H9 (cell line): ENCODE data around the gene ZFP64. TPM values are rescaled to one million over a fixed set of nuclear protein-coding genes. Genes with fewer than 3 reads are reported as not detected.

Experiments
- DNase-seq: peaks from one replicate; pipeline ENCODE4 v3.0.0-alpha.2; 2017
- H2AFZ ChIP-seq: one replicate; pipeline ENCODE4 v1.6.1; 2013; ENCODE audit warnings: mild to moderate bottlenecking, low read length, control low read depth, moderate library complexity
- H2AK5ac ChIP-seq: 2 replicates; pipeline ENCODE4 v1.6.1; 2013; ENCODE audit warnings: low read length, control low read depth, mixed read lengths; ENCODE audit not compliant: insufficient read length
- H2BK120ac ChIP-seq: one replicate; pipeline ENCODE4 v1.6.1; 2013; ENCODE audit warnings: low read depth, mild to moderate bottlenecking, low read length, control low read depth, inconsistent platforms; ENCODE audit not compliant: poor library complexity, severe bottlenecking
- H2BK12ac ChIP-seq: 2 replicates; pipeline ENCODE4 v1.6.1; 2013; ENCODE audit warnings: low read length, control low read depth, mixed read lengths, low read depth; ENCODE audit not compliant: insufficient read length
- H2BK15ac ChIP-seq: 2 replicates; pipeline ENCODE4 v1.6.1; 2013; ENCODE audit warnings: low read depth, low read length, control low read depth
- H2BK20ac ChIP-seq: one replicate; pipeline ENCODE4 v1.6.1; 2013; ENCODE audit warnings: low read depth, mild to moderate bottlenecking, low read length, control low read depth, inconsistent platforms; ENCODE audit not compliant: poor library complexity, severe bottlenecking
- H2BK5ac ChIP-seq: 2 replicates; pipeline ENCODE4 v1.6.1; 2013; ENCODE audit warnings: low read length, control low read depth, mixed read lengths; ENCODE audit not compliant: insufficient read length
- H3K14ac ChIP-seq: 2 replicates; pipeline ENCODE4 v1.6.1; 2013; ENCODE audit warnings: low read length, control low read depth; ENCODE audit not compliant: insufficient read depth
- H3K18ac ChIP-seq: 2 replicates; pipeline ENCODE4 v1.6.1; 2013; ENCODE audit warnings: low read depth, mild to moderate bottlenecking, mixed read lengths, low read length, control low read depth; ENCODE audit not compliant: insufficient read length
- H3K23ac ChIP-seq: 2 replicates; pipeline ENCODE4 v1.6.1; 2013; ENCODE audit warnings: low read length, control low read depth, mixed read lengths, low read depth; ENCODE audit not compliant: insufficient read length
- H3K23me2 ChIP-seq: 2 replicates; pipeline ENCODE4 v1.6.1; 2013; ENCODE audit warnings: low read depth, mild to moderate bottlenecking, mixed read lengths, low read length, control low read depth; ENCODE audit not compliant: insufficient read length, poor library complexity, severe bottlenecking
- H3K27ac ChIP-seq: 2 replicates; pipeline ENCODE4 v1.5.1; 2013; ENCODE audit warnings: low read length, control low read depth, mixed read lengths, low read depth; ENCODE audit not compliant: insufficient read length
- H3K27me3 ChIP-seq: 2 replicates; pipeline ENCODE4 v1.6.1; 2013; ENCODE audit warnings: low read length, control low read depth, inconsistent platforms; ENCODE audit not compliant: insufficient read depth
- H3K4ac ChIP-seq: 2 replicates; pipeline ENCODE4 v1.6.1; 2013; ENCODE audit warnings: low read depth, mild to moderate bottlenecking, control low read depth, inconsistent platforms, low read length, moderate library complexity
- H3K4me1 ChIP-seq: 2 replicates; pipeline ENCODE4 v1.6.1; 2013; ENCODE audit warnings: low read length, control low read depth, inconsistent platforms; ENCODE audit not compliant: insufficient read depth
- H3K4me2 ChIP-seq: 2 replicates; pipeline ENCODE4 v1.6.1; 2013; ENCODE audit warnings: low read length, control low read depth, mixed read lengths; ENCODE audit not compliant: insufficient read length, insufficient read depth
- H3K56ac ChIP-seq: 2 replicates; pipeline ENCODE4 v1.6.1; 2013; ENCODE audit warnings: low read depth, mild to moderate bottlenecking, mixed read lengths, low read length, control low read depth; ENCODE audit not compliant: insufficient read length
- H3K79me1 ChIP-seq: 2 replicates; pipeline ENCODE4 v1.6.1; 2013; ENCODE audit warnings: low read depth, mild to moderate bottlenecking, moderate library complexity, low read length, control low read depth, inconsistent platforms; ENCODE audit not compliant: insufficient read depth, poor library complexity, severe bottlenecking
- H3K79me2 ChIP-seq: 2 replicates; pipeline ENCODE4 v1.6.1; 2013; ENCODE audit warnings: low read length, control low read depth, inconsistent platforms; ENCODE audit not compliant: insufficient read depth
- H3K9ac ChIP-seq: 2 replicates; pipeline ENCODE4 v1.6.1; 2013; ENCODE audit warnings: low read length, control low read depth, mixed read lengths; ENCODE audit not compliant: insufficient read length; ENCODE audit errors: extremely low read depth
- H3K9me3 ChIP-seq: one replicate; pipeline ENCODE4 v1.6.1; 2013; ENCODE audit warnings: low read depth, low read length, inconsistent platforms; ENCODE audit not compliant: control insufficient read depth
- H3T11ph ChIP-seq: one replicate; pipeline ENCODE4 v1.6.1; 2013; ENCODE audit warnings: mild to moderate bottlenecking, low read length, control low read depth, inconsistent platforms
- H4K20me1 ChIP-seq: one replicate; pipeline ENCODE4 v1.6.1; 2013; ENCODE audit not compliant: control insufficient read depth, insufficient read length, insufficient read depth
- H4K5ac ChIP-seq: 2 replicates; pipeline ENCODE4 v1.6.1; 2013; ENCODE audit warnings: low read depth, mild to moderate bottlenecking, mixed read lengths, low read length, control low read depth; ENCODE audit not compliant: insufficient read length
- H4K8ac ChIP-seq: replicated peaks from 2 replicates; pipeline ENCODE4 v1.6.1; 2013; ENCODE audit warnings: low read length, control low read depth, mixed read lengths, low read depth; ENCODE audit not compliant: insufficient read length
- H4K91ac ChIP-seq: 2 replicates; pipeline ENCODE4 v1.6.1; 2013; ENCODE audit warnings: low read depth, mild to moderate bottlenecking, moderate library complexity, mixed read lengths, low read length, control low read depth; ENCODE audit not compliant: insufficient read length
- H3K27ac Mint-ChIP-seq, 3 experiments: 2 replicates in 2 of 3; 3 replicates in 1 of 3; pipeline ENCODE4 v1.8.0; 2020 to 2021; ENCODE audit warnings: mixed read lengths in 3 of 3, mild to moderate bottlenecking in 1 of 3, moderate library complexity in 1 of 3
- H3K27me3 Mint-ChIP-seq: 2 replicates; pipeline ENCODE4 v1.8.0; 2021; ENCODE audit warnings: low read depth, mild to moderate bottlenecking, moderate library complexity, mixed read lengths
- H3K36me3 Mint-ChIP-seq, 3 experiments: 2 replicates in 2 of 3; 3 replicates in 1 of 3; pipeline ENCODE4 v1.8.0; 2020 to 2021; ENCODE audit warnings: low read depth in 3 of 3, mixed read lengths in 3 of 3; ENCODE audit not compliant: insufficient read depth in 1 of 3
- H3K4me1 Mint-ChIP-seq, 2 experiments: 2 replicates each; pipeline ENCODE4 v1.8.0; 2020; ENCODE audit warnings: mixed read lengths in 2 of 2
- H3K4me3 Mint-ChIP-seq, 2 experiments: 2 replicates in 1 of 2; 3 replicates in 1 of 2; pipeline ENCODE4 v1.8.0; 2020 to 2021; ENCODE audit warnings: mild to moderate bottlenecking in 2 of 2, mixed read lengths in 2 of 2, moderate library complexity in 1 of 2
- H3K9me3 Mint-ChIP-seq, 2 experiments: 2 replicates in 1 of 2; 3 replicates in 1 of 2; pipeline ENCODE4 v1.8.0; 2020; ENCODE audit warnings: mild to moderate bottlenecking in 2 of 2, mixed read lengths in 2 of 2, moderate library complexity in 1 of 2
- CTCF ChIP-seq: fragments of 200-600 bp; sonication (generic); conservative IDR thresholded peaks from 3 replicates; pipeline ENCODE4 v1.8.0; 2021; ENCODE audit warnings: antibody characterized with exemption, mild to moderate bottlenecking
- WGBS: extraction: QIAGEN DNeasy Blood & Tissue Kit; methylation state at CpG from one replicate; pipeline ENCODE4 v1.1.7; 2013; ENCODE audit warnings: missing lambda C conversion rate, low lambda C conversion rate, mixed read lengths; ENCODE audit not compliant: insufficient read length; ENCODE audit errors: extremely low coverage; 5-methylcytosine and 5-hydroxymethylcytosine counted together
- total RNA-seq: library from RNA; stranded (reverse); gene quantifications from 2 replicates; pipeline ENCODE4 v1.2.1, GENCODE V29; 2021

The ZFP64 gene
- total RNA-seq, 1 experiment from 2014 or later: 29.2 TPM

DNA sequence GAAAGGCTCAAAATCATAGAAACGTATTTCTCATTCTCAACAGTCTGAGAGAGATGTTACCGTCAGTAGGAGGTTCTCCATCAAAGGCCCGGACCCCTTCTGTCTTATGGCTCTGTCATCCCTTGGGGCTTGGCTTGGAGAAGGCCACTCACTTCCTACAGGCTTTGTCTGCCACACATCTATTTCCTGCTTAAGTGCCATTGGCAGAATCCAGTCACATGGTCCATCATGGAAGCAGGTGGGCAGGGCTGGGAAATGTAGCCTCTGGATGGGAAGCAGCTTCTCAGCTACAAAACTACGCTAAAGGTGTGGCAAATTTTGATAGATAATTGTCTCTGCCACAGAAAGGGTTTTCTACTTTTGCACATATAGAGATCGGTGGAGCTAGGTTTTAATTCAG, 12.6 kb upstream of the ZFP64 start:
- Histone ChIP-seq H3K27ac (no peak overlapping the region), H4K8ac (no peak overlapping the region), H2BK15ac (no peak overlapping the region), H3T11ph (no peak overlapping the region), H3K27me3 (no peaks in the 10 kb centered on the region), H2BK5ac (no peak overlapping the region), H2AFZ (no peak overlapping the region), H2BK12ac (no peak overlapping the region), H4K20me1 (no peaks in the 10 kb centered on the region), H3K4ac (no peak overlapping the region), H3K79me2 (no peaks in the 10 kb centered on the region), H3K14ac (no peak overlapping the region), H4K91ac (no peak overlapping the region), H3K23ac (no peak overlapping the region), H3K56ac (no peak overlapping the region), H3K23me2 (no peaks in the 10 kb centered on the region), H2BK20ac (no peak overlapping the region), H3K9ac (no peak overlapping the region), H3K9me3 (no peaks in the 10 kb centered on the region), H4K5ac (no peak overlapping the region), H3K4me1 (peaks cover 3% of the 10 kb centered on the region; the same call in 1 of the 2 replicates), H3K18ac (no peak overlapping the region), H3K79me1 (no peaks in the 10 kb centered on the region), H2BK120ac (no peak overlapping the region), H3K4me2 (no peak overlapping the region), H2AK5ac (no peak overlapping the region)
- H3K27me3 Mint-ChIP-seq: no peaks in the 10 kb centered on the region
- H3K9me3 Mint-ChIP-seq: no peaks in the 10 kb centered on the region; a peak in 1 of 5 replicates
- no peak for TF ChIP-seq CTCF
- H3K4me1 Mint-ChIP-seq: peaks cover 6 to 13% of the 10 kb centered on the region in 2 experiments
- no peak for DNase-seq
- no peaks in the 10 kb centered on the region; a peak in 1 of 7 replicates for H3K36me3 Mint-ChIP-seq
- no CpG with 5 or more reads among the region's 5 CpGs for WGBS
- no peak overlapping the region for H3K27ac Mint-ChIP-seq
- no peak overlapping the region for H3K4me3 Mint-ChIP-seq
